Adipocyte (in vitro differentiated cells): ENCODE measurements around the gene NCKAP5.

Source experiments
- DNase-seq: peaks from one replicate; pipeline ENCODE4 v3.0.0-alpha.2; 2015; ENCODE audit warnings: low read depth
- H3K27me3 ChIP-seq: replicated peaks from 2 replicates; pipeline ENCODE4 v1.7.0; 2013; ENCODE audit warnings: mild to moderate bottlenecking, low read length, moderate library complexity; ENCODE audit not compliant: control insufficient read depth, insufficient read depth
- H3K36me3 ChIP-seq: 2 replicates; pipeline ENCODE4 v1.7.0; 2013; ENCODE audit warnings: low read length, mild to moderate bottlenecking, moderate library complexity; ENCODE audit not compliant: control insufficient read depth, insufficient read depth, severe bottlenecking
- H3K4me1 ChIP-seq: 2 replicates; pipeline ENCODE4 v1.7.0; 2013; ENCODE audit warnings: mild to moderate bottlenecking, low read length, moderate library complexity; ENCODE audit not compliant: control insufficient read depth, insufficient read depth
- H3K4me3 ChIP-seq: 2 replicates; pipeline ENCODE4 v1.7.0; 2013; ENCODE audit warnings: mild to moderate bottlenecking, low read length, moderate library complexity
- H3K9ac ChIP-seq: 2 replicates; pipeline ENCODE4 v1.7.0; 2013; ENCODE audit warnings: mild to moderate bottlenecking, low read length, moderate library complexity
- H3K9me3 ChIP-seq: 2 replicates; pipeline ENCODE4 v1.7.0; 2013; ENCODE audit warnings: mild to moderate bottlenecking, low read length, moderate library complexity; ENCODE audit not compliant: control insufficient read depth

The NCKAP5 gene

GRCh38 chr2:133012847-133013734, 555.2 kb downstream of the NCKAP5 start:
- no peak overlapping the region for H3K9ac ChIP-seq
- no peaks in the 10 kb centered on the region for H3K4me1 ChIP-seq
- H3K27me3 ChIP-seq: no peaks in the 10 kb centered on the region
- no peak for DNase-seq
- no peak overlapping the region for H3K4me3 ChIP-seq
- H3K9me3 ChIP-seq: no peaks in the 10 kb centered on the region
- H3K36me3 ChIP-seq: no peaks in the 10 kb centered on the region

DNA sequence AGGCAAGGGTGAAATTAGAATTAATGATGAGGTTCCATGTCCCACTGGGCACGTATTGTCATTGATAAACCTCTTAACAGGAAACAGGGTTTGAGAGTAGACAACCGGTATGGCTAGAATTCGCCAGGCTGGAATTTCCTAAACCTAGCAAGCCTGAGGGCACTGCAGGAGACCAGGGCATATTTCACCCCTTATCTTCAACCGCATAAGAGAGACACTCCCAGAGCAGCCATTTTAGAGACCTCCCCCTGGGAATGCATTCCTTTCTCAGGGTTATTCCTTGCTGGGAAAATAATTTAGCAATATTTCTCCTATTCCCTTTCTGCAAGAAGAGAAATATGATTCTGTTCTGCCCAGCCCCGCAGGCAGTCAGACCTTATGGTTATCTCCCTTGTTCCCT, 563.6 kb downstream of the NCKAP5 start:
- Histone ChIP-seq H3K4me3 (no peak overlapping the region), H3K27me3 (no peaks in the 10 kb centered on the region), H3K9ac (no peak overlapping the region), H3K4me1 (no peaks in the 10 kb centered on the region), H3K9me3 (peaks cover 12% of the 10 kb centered on the region), H3K36me3 (no peaks in the 10 kb centered on the region)
- DNase-seq: no peak

DNA sequence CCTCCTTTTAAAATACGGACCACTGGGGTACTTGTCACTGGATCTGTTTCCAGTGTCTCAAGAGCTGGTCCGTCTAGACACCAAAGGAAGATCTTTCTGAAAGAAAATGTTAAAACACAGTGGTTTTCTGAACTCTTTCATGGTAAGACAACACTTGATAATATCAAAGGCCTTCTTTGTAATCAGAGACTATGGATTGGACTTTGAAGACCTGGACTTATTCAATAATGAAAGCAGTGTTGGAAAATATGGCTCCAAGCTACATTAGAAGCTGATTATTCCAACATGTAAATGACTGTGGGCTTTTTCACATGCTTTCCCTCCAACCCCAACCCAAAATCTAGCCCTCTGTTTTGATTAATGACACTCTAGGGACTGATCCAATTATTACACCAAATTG, 568.8 kb downstream of the NCKAP5 start:
- DNase-seq: no peak
- peaks cover 7% of the 10 kb centered on the region for H3K9me3 ChIP-seq
- no peak overlapping the region for H3K9ac ChIP-seq
- no peak overlapping the region for H3K4me3 ChIP-seq
- no peaks in the 10 kb centered on the region for H3K27me3 ChIP-seq
- no peaks in the 10 kb centered on the region for H3K4me1 ChIP-seq
- no peaks in the 10 kb centered on the region for H3K36me3 ChIP-seq

DNA sequence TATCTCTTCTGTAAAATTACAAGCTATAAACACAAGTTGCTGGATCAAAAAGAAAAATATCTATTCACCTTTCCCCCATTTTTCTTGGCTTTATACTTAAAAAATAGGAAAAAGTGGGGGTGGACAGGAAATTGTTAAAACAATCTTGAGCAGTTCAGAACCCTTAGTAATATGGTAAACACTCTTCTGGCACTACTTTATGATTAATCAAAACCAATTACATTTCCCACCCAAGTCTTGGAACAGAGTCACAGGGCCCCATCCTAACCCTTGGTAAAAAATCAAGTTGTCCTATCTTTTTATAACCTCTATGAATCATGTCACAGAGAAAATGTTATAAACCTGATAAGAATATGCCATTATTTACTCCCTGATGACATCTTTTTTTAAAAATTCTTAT, 570.0 kb downstream of the NCKAP5 start:
- Histone ChIP-seq H3K4me1 (no peaks in the 10 kb centered on the region), H3K9ac (no peak overlapping the region), H3K9me3 (no peaks in the 10 kb centered on the region), H3K36me3 (no peaks in the 10 kb centered on the region), H3K4me3 (no peak overlapping the region), H3K27me3 (no peaks in the 10 kb centered on the region)
- DNase-seq: no peak

- Histone ChIP-seq H3K9ac (no peak overlapping the region), H3K9me3 (no peaks in the 10 kb centered on the region), H3K4me1 (no peaks in the 10 kb centered on the region), H3K36me3 (no peaks in the 10 kb centered on the region), H3K27me3 (no peaks in the 10 kb centered on the region), H3K4me3 (no peak overlapping the region)
- DNase-seq: no peak
Observed at GRCh38 chr2:132991471-132992045, 576.7 kb downstream of the NCKAP5 start.

GRCh38 chr2:132984731-132985130, 583.5 kb downstream of the NCKAP5 start:
- no peak overlapping the region for H3K9ac ChIP-seq
- no peaks in the 10 kb centered on the region for H3K36me3 ChIP-seq
- H3K27me3 ChIP-seq: no peaks in the 10 kb centered on the region
- no peaks in the 10 kb centered on the region for H3K4me1 ChIP-seq
- no peak overlapping the region for H3K4me3 ChIP-seq
- DNase-seq: no peak
- H3K9me3 ChIP-seq: no peaks in the 10 kb centered on the region

DNA sequence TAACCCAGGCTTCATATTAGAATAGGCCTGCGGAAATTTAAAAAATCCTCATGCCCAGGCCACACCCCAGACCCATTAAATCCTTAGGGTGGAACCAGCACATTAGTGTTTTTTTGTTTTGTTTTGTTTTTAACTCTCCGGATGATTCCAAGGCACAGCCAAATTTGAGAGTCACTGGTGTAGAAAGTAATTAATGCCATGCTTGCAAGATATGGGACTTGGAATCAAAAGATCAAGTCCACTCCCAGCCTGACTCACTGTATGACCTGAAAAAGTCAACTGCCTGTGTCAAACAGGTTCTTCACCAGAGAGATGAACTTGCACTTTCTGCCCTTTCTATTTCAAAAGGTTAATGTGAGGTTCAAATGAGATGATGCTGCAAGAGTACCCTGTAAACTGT, 588.0 kb downstream of the NCKAP5 start:
- DNase-seq: no peak
- Histone ChIP-seq H3K36me3 (no peaks in the 10 kb centered on the region), H3K9me3 (no peaks in the 10 kb centered on the region), H3K27me3 (no peaks in the 10 kb centered on the region), H3K4me1 (no peaks in the 10 kb centered on the region), H3K9ac (no peak overlapping the region), H3K4me3 (no peak overlapping the region)

GRCh38 chr2:132979339-132980093, 588.7 kb downstream of the NCKAP5 start:
- no peak for DNase-seq
- no peaks in the 10 kb centered on the region for H3K36me3 ChIP-seq

GRCh38 chr2:132978840-132979239, 589.4 kb downstream of the NCKAP5 start:
- DNase-seq: no peak
- no peaks in the 10 kb centered on the region for H3K4me1 ChIP-seq
- no peak overlapping the region for H3K9ac ChIP-seq

More at GRCh38 chr2:132979339-132980093, 588.7 kb downstream of the NCKAP5 start:
- Histone ChIP-seq H3K9me3 (no peaks in the 10 kb centered on the region), H3K4me3 (no peak overlapping the region), H3K9ac (no peak overlapping the region), H3K4me1 (no peaks in the 10 kb centered on the region), H3K27me3 (no peaks in the 10 kb centered on the region)

GRCh38 chr2:132977812-132978529, 590.3 kb downstream of the NCKAP5 start:
- no peak overlapping the region for H3K9ac ChIP-seq
- H3K9me3 ChIP-seq: no peaks in the 10 kb centered on the region
- DNase-seq: peak; percentile 9
- no peaks in the 10 kb centered on the region for H3K36me3 ChIP-seq
- H3K4me1 ChIP-seq: no peaks in the 10 kb centered on the region
- H3K27me3 ChIP-seq: no peaks in the 10 kb centered on the region
- no peak overlapping the region for H3K4me3 ChIP-seq

More at GRCh38 chr2:132978840-132979239, 589.4 kb downstream of the NCKAP5 start:
- Histone ChIP-seq H3K4me3 (no peak overlapping the region), H3K36me3 (no peaks in the 10 kb centered on the region), H3K27me3 (no peaks in the 10 kb centered on the region), H3K9me3 (no peaks in the 10 kb centered on the region)
